Fibroblast of pulmonary artery (primary cell): ENCODE results near the gene MAP3K9.
"Not testable (repeated sequence)": the region's sequence is repeated elsewhere in the genome, so short reads cannot be mapped to it uniquely, and the experiment has no call there.

Source experiments
- DNase-seq: peaks from one replicate; pipeline ENCODE4 v3.0.0-alpha.2; 2010; ENCODE audit warnings: low read depth
- H3K4me3 ChIP-seq: replicated peaks from 2 replicates; pipeline ENCODE4 v1.5.1; 2011; ENCODE audit warnings: low read depth, mild to moderate bottlenecking, control low read depth, low read length, moderate library complexity
- CTCF ChIP-seq: IDR thresholded peaks from 2 replicates; pipeline ENCODE4 v1.5.1; 2011; ENCODE audit warnings: mild to moderate bottlenecking, control low read depth, low read length, inconsistent platforms; ENCODE audit errors: missing control alignments

MAP3K9 gene

GRCh38 chr14:70809225-70810219 is at the start of gene MAP3K9:
MAP3K9 (minus strand) TSS chr14:70809513; CDS start chr14:70809171, 342 bp downstream.
- peak; percentile 33 for DNase-seq
- peak within 1 kb of the TSS; percentile 49 for H3K4me3 ChIP-seq

GRCh38 chr14:70858641-70859040 is 49.3 kb upstream of the MAP3K9 start:
- no peak for DNase-seq
- no peak overlapping the region for H3K4me3 ChIP-seq
- TF ChIP-seq CTCF = no peak

More at GRCh38 chr14:70809225-70810219, at the start of gene MAP3K9:
- no peak for TF ChIP-seq CTCF

- no peak for DNase-seq
- TF ChIP-seq CTCF = no peak
- H3K4me3 ChIP-seq = no peak overlapping the region
These were observed 48.2 kb upstream of the MAP3K9 start for GRCh38 chr14:70857496-70857890.

- no peak overlapping the region for H3K4me3 ChIP-seq
- peak; percentile 26 for DNase-seq
- no peak for TF ChIP-seq CTCF
These were observed 47.7 kb upstream of the MAP3K9 start for GRCh38 chr14:70856851-70857495.

- H3K4me3 ChIP-seq = no peak overlapping the region
- DNase-seq = no peak
- TF ChIP-seq CTCF = no peak
These were observed 46.2 kb upstream of the MAP3K9 start for GRCh38 chr14:70855486-70855885.

GRCh38 chr14:70853658-70854057 is 44.3 kb upstream of the MAP3K9 start:
- not testable (repeated sequence) for DNase-seq, H3K4me3 ChIP-seq

GRCh38 chr14:70847406-70848090 is 38.2 kb upstream of the MAP3K9 start:
- no peak for TF ChIP-seq CTCF
- no peak overlapping the region for H3K4me3 ChIP-seq
- DNase-seq = no peak
